GM13977 (cell line): ENCODE data around the gene OPRM1.
"Not testable (repeated sequence)": the region's sequence is repeated elsewhere in the genome, so short reads cannot be mapped to it uniquely, and the experiment has no call there.

Experiments used
- DNase-seq: peaks from one replicate; pipeline ENCODE4 v3.0.0; 2012; ENCODE audit warnings: low spot score
- in situ Hi-C: fragments of 300-500 bp; cut with MboI; formaldehyde crosslinking; loops from one replicate; pipeline ENCODE4 v1.12.0; 2022; ENCODE audit warnings: low sequenced_read_pairs, low pct_unique_long_range_greater_than_20kb, mixed read lengths, inconsistent platforms; ENCODE audit not compliant: unreplicated experiment
- TF ChIP-seq, protein P1 (sequence below): IDR thresholded peaks from 2 replicates; pipeline ENCODE4 v1.5.1; 2012; ENCODE audit warnings: mild to moderate bottlenecking, control low read depth; ENCODE audit not compliant: insufficient read depth; ENCODE audit errors: extremely low read depth, missing control alignments

The OPRM1 gene

DNA sequence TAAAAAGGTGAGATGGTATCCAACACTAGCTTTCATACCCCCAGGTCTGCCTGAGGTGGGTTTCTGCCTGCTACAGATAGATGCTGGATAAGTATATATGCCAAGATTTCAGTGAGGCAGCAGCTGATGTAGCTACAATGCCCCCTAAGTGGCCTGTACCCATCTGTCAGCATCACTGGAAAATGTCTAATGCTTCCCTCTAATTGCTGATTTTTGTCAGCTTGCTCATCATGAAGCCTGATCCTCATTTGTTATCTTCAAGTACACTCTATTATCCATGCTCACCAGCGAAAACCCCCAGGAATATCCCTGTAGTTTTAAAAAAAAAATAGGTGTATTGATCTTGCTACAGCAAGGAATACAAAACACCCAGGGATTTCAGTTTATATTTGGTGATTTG, 32.2 kb downstream of the OPRM1 start:
- in situ Hi-C loops: no loop called here
- TF ChIP-seq, protein P1, sequence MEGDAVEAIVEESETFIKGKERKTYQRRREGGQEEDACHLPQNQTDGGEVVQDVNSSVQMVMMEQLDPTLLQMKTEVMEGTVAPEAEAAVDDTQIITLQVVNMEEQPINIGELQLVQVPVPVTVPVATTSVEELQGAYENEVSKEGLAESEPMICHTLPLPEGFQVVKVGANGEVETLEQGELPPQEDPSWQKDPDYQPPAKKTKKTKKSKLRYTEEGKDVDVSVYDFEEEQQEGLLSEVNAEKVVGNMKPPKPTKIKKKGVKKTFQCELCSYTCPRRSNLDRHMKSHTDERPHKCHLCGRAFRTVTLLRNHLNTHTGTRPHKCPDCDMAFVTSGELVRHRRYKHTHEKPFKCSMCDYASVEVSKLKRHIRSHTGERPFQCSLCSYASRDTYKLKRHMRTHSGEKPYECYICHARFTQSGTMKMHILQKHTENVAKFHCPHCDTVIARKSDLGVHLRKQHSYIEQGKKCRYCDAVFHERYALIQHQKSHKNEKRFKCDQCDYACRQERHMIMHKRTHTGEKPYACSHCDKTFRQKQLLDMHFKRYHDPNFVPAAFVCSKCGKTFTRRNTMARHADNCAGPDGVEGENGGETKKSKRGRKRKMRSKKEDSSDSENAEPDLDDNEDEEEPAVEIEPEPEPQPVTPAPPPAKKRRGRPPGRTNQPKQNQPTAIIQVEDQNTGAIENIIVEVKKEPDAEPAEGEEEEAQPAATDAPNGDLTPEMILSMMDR: no peak
- DNase-seq: no peak

DNA sequence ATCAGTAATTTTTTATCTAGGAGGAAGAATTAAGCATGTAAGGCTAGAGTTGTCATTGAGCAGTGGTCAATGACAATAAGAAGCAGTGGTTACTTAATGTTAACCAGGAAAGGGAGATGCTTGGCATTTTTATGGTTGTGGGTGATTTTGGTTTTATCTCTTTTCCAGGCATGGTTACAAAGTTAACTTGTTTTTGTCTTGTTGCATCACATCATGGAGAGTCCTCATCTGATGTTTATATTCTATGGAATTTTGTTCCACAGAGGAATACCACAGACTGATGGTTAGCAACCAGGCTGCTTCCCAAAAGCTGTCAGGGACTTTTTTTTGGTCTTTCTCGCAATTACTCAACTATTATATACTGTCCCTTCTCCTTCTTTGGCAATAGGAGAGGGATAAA, 32.7 kb downstream of the OPRM1 start:
- DNase-seq: no peak
- TF ChIP-seq, protein P1: no peak
- in situ Hi-C loops: no loop called here

DNA sequence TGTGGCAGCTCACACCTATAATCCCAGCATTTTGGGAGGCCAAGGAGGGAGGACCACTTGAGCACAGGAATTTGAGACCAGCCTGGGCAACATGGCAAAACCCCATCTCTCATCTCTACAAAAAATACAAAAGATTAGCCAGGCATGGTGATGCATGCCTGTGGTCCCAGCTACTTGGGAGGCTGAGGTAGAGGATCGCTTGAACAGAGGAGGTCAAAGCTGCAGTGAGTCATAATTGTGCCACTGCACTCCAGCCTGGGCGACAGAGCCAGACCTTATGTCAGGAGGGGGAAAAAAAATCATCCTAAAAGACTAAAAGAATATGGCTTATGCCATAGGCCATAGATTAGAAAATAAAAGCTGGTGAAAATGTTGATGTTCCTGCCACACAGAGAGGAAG, 39.6 kb downstream of the OPRM1 start:
- DNase-seq, in situ Hi-C loops: not testable (repeated sequence)

DNA sequence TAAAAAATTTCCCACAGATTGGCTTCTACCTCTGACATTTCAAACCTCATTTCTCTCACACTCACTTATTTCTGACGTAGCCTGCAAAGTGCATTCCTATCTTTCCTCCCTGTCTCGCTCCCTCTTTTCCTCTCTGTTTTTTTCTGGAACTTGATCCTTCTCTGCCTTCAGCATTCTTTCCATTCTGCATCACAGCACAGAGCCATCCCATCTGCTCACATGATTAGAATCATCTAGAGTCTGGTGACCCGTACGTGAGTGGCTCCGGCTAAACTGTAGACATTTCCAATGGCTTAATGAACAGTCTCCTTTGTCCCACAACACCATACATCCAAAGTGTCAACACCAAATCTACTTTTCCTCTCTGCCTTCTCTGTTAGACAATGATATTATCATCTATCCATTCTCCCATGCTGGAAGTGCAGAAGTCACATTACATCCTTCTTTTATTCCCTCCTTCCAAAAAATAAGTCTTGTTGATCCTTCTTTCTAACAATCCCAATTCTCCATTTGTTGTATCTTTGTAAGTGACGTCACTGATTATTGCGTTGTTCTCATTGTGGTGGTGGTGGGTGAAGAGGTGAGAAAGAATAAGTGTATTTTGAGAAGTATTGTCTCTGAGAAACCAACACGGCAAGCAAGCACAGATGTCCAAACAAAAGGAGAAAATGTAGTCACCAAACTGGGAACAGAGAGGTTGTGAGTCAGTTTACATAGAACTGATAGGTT, 41.6 kb downstream of the OPRM1 start:
- no peak for DNase-seq
- in situ Hi-C loops: no loop called here
- TF ChIP-seq, protein P1: no peak

DNA sequence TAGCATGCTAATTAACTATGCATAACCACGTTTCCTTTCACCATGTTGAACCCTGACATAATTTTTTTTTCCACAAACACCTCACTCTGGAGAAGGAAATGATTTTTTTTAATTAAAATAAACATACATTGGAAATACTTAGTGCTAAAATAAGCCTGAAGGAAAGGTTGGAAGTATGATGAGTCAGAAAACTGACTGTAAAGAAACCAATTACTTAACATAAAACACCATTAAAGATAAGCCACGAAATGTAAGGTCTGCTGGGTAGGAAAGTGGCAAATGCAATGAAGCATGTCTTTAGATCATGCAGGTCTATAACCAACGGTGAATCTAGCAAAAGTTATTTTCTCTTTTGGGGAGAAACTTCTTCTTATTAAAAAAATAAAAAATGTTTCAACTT, 47.5 kb downstream of the OPRM1 start:
- TF ChIP-seq, protein P1: no peak
- DNase-seq: no peak
- in situ Hi-C loops: no loop called here

DNA sequence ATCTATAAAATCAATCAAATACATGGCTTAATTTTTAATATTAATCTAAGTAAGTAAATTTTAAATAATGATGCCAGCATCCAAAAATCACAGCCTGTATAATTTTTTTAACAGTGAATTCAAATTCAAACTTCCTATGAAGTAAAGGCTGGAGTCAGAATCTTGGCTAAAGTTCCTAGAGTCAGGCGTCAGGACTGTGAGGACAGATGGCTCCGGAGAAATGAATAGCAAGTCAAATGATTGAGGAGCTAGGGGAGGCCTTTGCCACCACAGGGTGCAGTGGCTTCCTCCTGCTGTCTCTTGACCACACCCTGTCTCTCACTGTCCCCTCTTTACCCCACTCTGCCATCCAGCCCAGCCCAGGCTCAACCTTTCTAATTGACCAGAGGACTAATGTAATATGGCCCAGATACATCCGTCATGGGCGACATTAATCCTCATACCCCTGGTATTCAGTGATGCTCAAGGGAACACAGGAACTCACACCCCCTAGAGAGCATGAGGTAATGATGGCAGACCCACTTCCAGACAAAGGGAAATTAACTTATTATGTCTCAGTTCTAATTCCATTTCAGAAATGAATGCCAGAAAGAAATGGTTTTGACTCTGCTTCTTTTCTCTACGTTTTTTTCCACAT, 53.4 kb downstream of the OPRM1 start:
- no peak for DNase-seq
- in situ Hi-C loops: no loop called here
- TF ChIP-seq, protein P1: no peak

DNA sequence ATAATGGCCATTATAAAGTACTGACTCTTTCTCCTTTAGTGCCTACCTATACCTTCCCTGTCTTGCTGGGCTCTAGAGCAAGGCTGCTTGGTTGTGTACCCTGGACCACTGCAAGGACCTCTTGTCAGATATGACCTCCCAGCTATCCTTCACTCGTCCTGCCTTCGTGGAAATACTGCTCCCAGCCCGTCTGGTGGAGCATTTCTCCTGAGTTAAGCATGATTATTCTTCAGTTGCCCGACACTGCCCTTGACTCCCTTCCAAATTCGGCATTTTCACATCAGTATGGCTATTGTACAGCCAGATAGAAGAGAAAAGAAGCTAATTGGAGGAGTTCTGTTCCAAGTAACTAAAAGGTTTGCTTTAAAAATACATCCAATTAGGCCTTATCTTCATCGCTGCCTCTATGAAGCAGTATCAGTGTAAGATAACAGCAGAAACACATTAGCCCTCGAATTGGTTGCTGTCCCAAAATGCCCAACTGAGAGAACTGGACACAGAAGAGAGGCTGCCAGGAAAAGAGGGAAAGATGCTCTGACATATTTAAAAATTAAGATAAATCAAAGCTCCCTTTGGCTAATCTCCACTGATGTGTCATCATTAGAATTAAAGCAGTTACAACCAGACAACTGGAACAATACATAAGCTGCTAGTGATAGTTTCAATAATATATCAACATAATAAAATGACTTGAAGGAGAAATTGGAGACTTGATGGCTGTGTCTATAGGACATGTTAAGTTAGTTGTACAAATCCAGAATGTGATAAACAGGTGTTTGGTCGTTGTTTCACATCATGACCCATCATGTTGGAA, 54.4 kb downstream of the OPRM1 start:
- DNase-seq: no peak
- in situ Hi-C loops: no loop called here
- TF ChIP-seq, protein P1: no peak
